Measurements from ENCODE around the gene SMIM41. TPM values are rescaled to one million over a fixed set of nuclear protein-coding genes. Genes with fewer than 3 reads are reported as not detected.

Gene SMIM41
- total and polyA plus RNA-seq, 9 donors: 0.12 to 0.72 (median 0.23) TPM; not detected in 2

- DNase-seq: no peak
- Histone ChIP-seq H3K27me3 (ENCODE audit: control insufficient read depth, insufficient read depth, low read length) (peaks cover 18% of the 10 kb centered on the region), H3K36me3 (ENCODE audit: control insufficient read depth, insufficient read depth, low read length) (no peaks in the 10 kb centered on the region), H3K4me1 (ENCODE audit: control insufficient read depth, insufficient read depth, low read length) (peaks cover 50% of the 10 kb centered on the region), H3K9me3 (replicated peaks; ENCODE audit: control insufficient read depth, low read depth, low read length) (no peaks in the 10 kb centered on the region), H3K27ac (ENCODE audit: low read length) (no peak overlapping the region), H3K4me3 (ENCODE audit: low read length) (no peak overlapping the region)
- WGBS (ENCODE audit: insufficient coverage): 83% methylated on average over 6 of the region's 6 CpGs
Measured at GRCh38 chr12:52085682-52086180, 6.2 kb downstream of the SMIM41 start.

- no peaks in the 10 kb centered on the region for H3K9me3 ChIP-seq (replicated peaks; ENCODE audit: control insufficient read depth, low read depth, low read length)
- peaks cover 23% of the 10 kb centered on the region for H3K27me3 ChIP-seq (ENCODE audit: control insufficient read depth, insufficient read depth, low read length)
- no peak for DNase-seq
- no peak overlapping the region for H3K4me3 ChIP-seq (ENCODE audit: low read length)
- 11% methylated on average over 8 of the region's 9 CpGs for WGBS (ENCODE audit: insufficient coverage)
- H3K36me3 ChIP-seq (ENCODE audit: control insufficient read depth, insufficient read depth, low read length): no peaks in the 10 kb centered on the region
- peaks cover 44% of the 10 kb centered on the region for H3K4me1 ChIP-seq (ENCODE audit: control insufficient read depth, insufficient read depth, low read length)
- no peak overlapping the region for H3K27ac ChIP-seq (ENCODE audit: low read length)
Measured at GRCh38 chr12:52086366-52086765, 6.9 kb downstream of the SMIM41 start.

- Histone ChIP-seq H3K4me3 (ENCODE audit: low read length) (no peak overlapping the region), H3K27ac (ENCODE audit: low read length) (no peak overlapping the region), H3K27me3 (ENCODE audit: control insufficient read depth, insufficient read depth, low read length) (peaks cover 26% of the 10 kb centered on the region), H3K36me3 (ENCODE audit: control insufficient read depth, insufficient read depth, low read length) (no peaks in the 10 kb centered on the region), H3K9me3 (replicated peaks; ENCODE audit: control insufficient read depth, low read depth, low read length) (no peaks in the 10 kb centered on the region), H3K4me1 (ENCODE audit: control insufficient read depth, insufficient read depth, low read length) (peaks cover 36% of the 10 kb centered on the region)
- no peak for DNase-seq
- 61% methylated on average over 20 of the region's 22 CpGs for WGBS (ENCODE audit: insufficient coverage)
Measured at GRCh38 chr12:52086944-52087835, 7.7 kb downstream of the SMIM41 start.

GRCh38 chr12:52087961-52088820 is 8.7 kb downstream of the SMIM41 start:
- no peaks in the 10 kb centered on the region for H3K36me3 ChIP-seq (ENCODE audit: control insufficient read depth, insufficient read depth, low read length)
- H3K4me3 ChIP-seq (ENCODE audit: low read length): no peak overlapping the region
- H3K27me3 ChIP-seq (ENCODE audit: control insufficient read depth, insufficient read depth, low read length): peaks cover 26% of the 10 kb centered on the region
- 78% methylated on average over 19 of the region's 20 CpGs for WGBS (ENCODE audit: insufficient coverage)
- no peak overlapping the region for H3K27ac ChIP-seq (ENCODE audit: low read length)
- no peaks in the 10 kb centered on the region for H3K9me3 ChIP-seq (replicated peaks; ENCODE audit: control insufficient read depth, low read depth, low read length)
- peaks cover 26% of the 10 kb centered on the region for H3K4me1 ChIP-seq (ENCODE audit: control insufficient read depth, insufficient read depth, low read length)
- DNase-seq: no peak

- WGBS (ENCODE audit: insufficient coverage): 83% methylated on average over 10 of the region's 11 CpGs
- Histone ChIP-seq H3K4me3 (ENCODE audit: low read length) (no peak overlapping the region), H3K4me1 (ENCODE audit: control insufficient read depth, insufficient read depth, low read length) (peaks cover 24% of the 10 kb centered on the region), H3K36me3 (ENCODE audit: control insufficient read depth, insufficient read depth, low read length) (no peaks in the 10 kb centered on the region), H3K27me3 (ENCODE audit: control insufficient read depth, insufficient read depth, low read length) (peaks cover 26% of the 10 kb centered on the region), H3K27ac (ENCODE audit: low read length) (no peak overlapping the region), H3K9me3 (replicated peaks; ENCODE audit: control insufficient read depth, low read depth, low read length) (no peaks in the 10 kb centered on the region)
- no peak for DNase-seq
Measured at GRCh38 chr12:52089491-52089890, 10.0 kb downstream of the SMIM41 start.

- H3K27me3 ChIP-seq (ENCODE audit: control insufficient read depth, insufficient read depth, low read length): peaks cover 26% of the 10 kb centered on the region
Measured at GRCh38 chr12:52090291-52090690, 10.8 kb downstream of the SMIM41 start.

GRCh38 chr12:52091061-52091460 is 11.6 kb downstream of the SMIM41 start:
- Histone ChIP-seq H3K9me3 (replicated peaks; ENCODE audit: control insufficient read depth, low read depth, low read length) (no peaks in the 10 kb centered on the region), H3K36me3 (ENCODE audit: control insufficient read depth, insufficient read depth, low read length) (no peaks in the 10 kb centered on the region), H3K4me3 (ENCODE audit: low read length) (no peak overlapping the region), H3K27me3 (ENCODE audit: control insufficient read depth, insufficient read depth, low read length) (peaks cover 26% of the 10 kb centered on the region), H3K27ac (ENCODE audit: low read length) (no peak overlapping the region), H3K4me1 (ENCODE audit: control insufficient read depth, insufficient read depth, low read length) (peaks cover 21% of the 10 kb centered on the region)
- no peak for DNase-seq
- WGBS (ENCODE audit: insufficient coverage): 0% methylated on average over 2 of the region's 3 CpGs

More at GRCh38 chr12:52090291-52090690, 10.8 kb downstream of the SMIM41 start:
- Histone ChIP-seq H3K4me1 (ENCODE audit: control insufficient read depth, insufficient read depth, low read length) (peaks cover 24% of the 10 kb centered on the region), H3K36me3 (ENCODE audit: control insufficient read depth, insufficient read depth, low read length) (no peaks in the 10 kb centered on the region), H3K4me3 (ENCODE audit: low read length) (no peak overlapping the region), H3K9me3 (replicated peaks; ENCODE audit: control insufficient read depth, low read depth, low read length) (no peaks in the 10 kb centered on the region), H3K27ac (ENCODE audit: low read length) (no peak overlapping the region)
- no peak for DNase-seq
- WGBS (ENCODE audit: insufficient coverage): 80% methylated on average over 10 of the region's 10 CpGs

- Histone ChIP-seq H3K36me3 (ENCODE audit: control insufficient read depth, insufficient read depth, low read length) (no peaks in the 10 kb centered on the region), H3K4me3 (ENCODE audit: low read length) (no peak overlapping the region), H3K4me1 (ENCODE audit: control insufficient read depth, insufficient read depth, low read length) (peaks cover 13% of the 10 kb centered on the region), H3K27me3 (ENCODE audit: control insufficient read depth, insufficient read depth, low read length) (peaks cover 26% of the 10 kb centered on the region), H3K9me3 (replicated peaks; ENCODE audit: control insufficient read depth, low read depth, low read length) (no peaks in the 10 kb centered on the region), H3K27ac (ENCODE audit: low read length) (no peak overlapping the region)
- DNase-seq: no peak
- WGBS (ENCODE audit: insufficient coverage): 70% methylated on average over 2 of the region's 8 CpGs
Measured at GRCh38 chr12:52091869-52092268, 12.4 kb downstream of the SMIM41 start.

- Histone ChIP-seq H3K4me3 (ENCODE audit: low read length) (no peak overlapping the region), H3K27ac (ENCODE audit: low read length) (no peak overlapping the region), H3K9me3 (replicated peaks; ENCODE audit: control insufficient read depth, low read depth, low read length) (no peaks in the 10 kb centered on the region), H3K27me3 (ENCODE audit: control insufficient read depth, insufficient read depth, low read length) (peaks cover 23% of the 10 kb centered on the region), H3K4me1 (ENCODE audit: control insufficient read depth, insufficient read depth, low read length) (peaks cover 4% of the 10 kb centered on the region), H3K36me3 (ENCODE audit: control insufficient read depth, insufficient read depth, low read length) (no peaks in the 10 kb centered on the region)
- WGBS (ENCODE audit: insufficient coverage): 66% methylated on average over 3 of the region's 7 CpGs
- no peak for DNase-seq
Measured at GRCh38 chr12:52093346-52093745, 13.8 kb downstream of the SMIM41 start.

All from muscle of leg (tissue), 11 donors.